DMS114 treated with DMSO at 0.1 percent for 48 hours (cell line): Measurements from ENCODE around the gene CHAC1.

Experiments used
- DNase-seq: peaks from one replicate; lab custom pipeline; 2025; ENCODE audit not compliant: unreplicated experiment; lab: John Stamatoyannopoulos, UW

Gene CHAC1

GRCh38 chr15:40982855-40983254 is 29.6 kb downstream of the CHAC1 start:
- no peak for DNase-seq

GRCh38 chr15:40984406-40984805 is 31.1 kb downstream of the CHAC1 start:
- DNase-seq = no peak

- no peak for DNase-seq
Observed at GRCh38 chr15:40984964-40985363, 31.7 kb downstream of the CHAC1 start.

- no peak for DNase-seq
Observed at GRCh38 chr15:40985541-40986330, 32.5 kb downstream of the CHAC1 start.

- no peak for DNase-seq
Observed at GRCh38 chr15:40986820-40987219, 33.5 kb downstream of the CHAC1 start.

GRCh38 chr15:40988156-40988555 is 34.9 kb downstream of the CHAC1 start:
- no peak for DNase-seq

- no peak for DNase-seq
Observed at GRCh38 chr15:40990080-40990479, 36.8 kb downstream of the CHAC1 start.

- no peak for DNase-seq
Observed at GRCh38 chr15:40990789-40991188, 37.5 kb downstream of the CHAC1 start.

- no peak for DNase-seq
Observed at GRCh38 chr15:40991355-40991754, 38.1 kb downstream of the CHAC1 start.

GRCh38 chr15:40992241-40992741 is 39.0 kb downstream of the CHAC1 start:
- DNase-seq = no peak

GRCh38 chr15:40992825-40993224 is 39.6 kb downstream of the CHAC1 start:
- no peak for DNase-seq

GRCh38 chr15:40995656-40996055 is 42.4 kb downstream of the CHAC1 start:
- no peak for DNase-seq

- no peak for DNase-seq
Observed at GRCh38 chr15:40999190-40999589, 45.9 kb downstream of the CHAC1 start.

- no peak for DNase-seq
Observed at GRCh38 chr15:41001524-41002214, 48.4 kb downstream of the CHAC1 start.

- DNase-seq = no peak
Observed at GRCh38 chr15:41004490-41004889, 51.2 kb downstream of the CHAC1 start.
